Lung (tissue), 12 donors: ENCODE data around the gene FGGY. TPM values are rescaled to one million over a fixed set of nuclear protein-coding genes. Genes with fewer than 3 reads are reported as not detected.

Source experiments
- ATAC-seq: fragments of 200-7000 bp; cut with Tn5 transposase; one replicate; pipeline ENCODE4 v1.9.1; 2020; ENCODE audit warnings: moderate number of reproducible peaks; ENCODE audit not compliant: insufficient read depth, low FRiP score
- DNase-seq, 3 donors: peaks; one replicate each; pipeline ENCODE4 v3.0.0-alpha.2; 2013 to 2017
- H3K27ac ChIP-seq, 2 donors: one replicate each; pipeline ENCODE4 v1.5.1; 2013; ENCODE audit warnings: mild to moderate bottlenecking in 2 of 2, moderate library complexity in 2 of 2, control low read depth in 1 of 2, inconsistent platforms in 1 of 2, low read depth in 1 of 2, low read length in 1 of 2
- H3K27me3 ChIP-seq, 3 donors: one replicate each; pipeline ENCODE4 v1.5.1; 2013; ENCODE audit warnings: low read length in 2 of 3; ENCODE audit not compliant: control insufficient read depth in 3 of 3, insufficient read depth in 3 of 3
- H3K36me3 ChIP-seq, 4 donors: one replicate each; pipeline ENCODE4 v1.5.1; 2013; ENCODE audit warnings: low read length in 4 of 4, mild to moderate bottlenecking in 1 of 4, moderate library complexity in 1 of 4; ENCODE audit not compliant: control insufficient read depth in 4 of 4, insufficient read depth in 4 of 4
- H3K4me1 ChIP-seq, 5 donors: one replicate each; pipeline ENCODE4 v1.5.1; 2013; ENCODE audit warnings: low read length in 5 of 5, mild to moderate bottlenecking in 2 of 5, moderate library complexity in 1 of 5; ENCODE audit not compliant: control insufficient read depth in 5 of 5, insufficient read depth in 5 of 5
- H3K4me3 ChIP-seq: one replicate; pipeline ENCODE4 v1.5.1; 2013; ENCODE audit warnings: mild to moderate bottlenecking, control low read depth, moderate library complexity
- H3K9ac ChIP-seq, 2 donors: one replicate each; pipeline ENCODE4 v1.5.1; 2013; ENCODE audit warnings: low read length in 2 of 2, control low read depth in 1 of 2; ENCODE audit not compliant: insufficient read depth in 1 of 2
- H3K9me3 ChIP-seq, 4 donors: one replicate each; pipeline ENCODE4 v1.5.1; 2013; ENCODE audit warnings: low read length in 3 of 4, mild to moderate bottlenecking in 1 of 4, moderate library complexity in 1 of 4; ENCODE audit not compliant: control insufficient read depth in 4 of 4, insufficient read depth in 3 of 4
- CTCF ChIP-seq: IDR thresholded peaks from 2 replicates; pipeline ENCODE4 v1.5.1; 2012; ENCODE audit warnings: mild to moderate bottlenecking; ENCODE audit errors: control extremely low read depth, extremely low read depth
- WGBS, 2 donors: extraction: QIAGEN DNeasy Blood & Tissue Kit; methylation state at CpG; one replicate each; pipeline ENCODE4 v1.1.7; 2013; 5-methylcytosine and 5-hydroxymethylcytosine counted together
- polyA plus RNA-seq, 2 donors: library from polyadenylated mRNA; stranded (reverse); fragments of 200-250 nt; gene quantifications; one replicate each; pipeline ENCODE4 v1.2.1, GENCODE V29; 2013
- total RNA-seq, 2 donors: library from RNA; depleted of rRNA in 1 of 2; stranded (reverse); fragments of >200 nt in 1 of 2; gene quantifications; one replicate each; pipeline ENCODE4 v1.2.1, GENCODE V29; 2014 to 2021
- donor health status: control.
- donor health status: control.
- donor health status: Bipolar disorder and iron deficiency.
- donor health status: healthy.
- donor health status: DM: yes; HTN: yes; CAD: no.

The FGGY gene
- total and polyA plus RNA-seq, 4 donors = 16.1 to 42.3 (median 18.3) TPM

- TF ChIP-seq CTCF = no peak
- H3K27ac ChIP-seq = no peak overlapping the region
- DNase-seq (no peak), ATAC-seq (no peak)
- H3K9me3 ChIP-seq = no peaks in the 10 kb centered on the region
- no peaks in the 10 kb centered on the region for H3K27me3 ChIP-seq
- no peak overlapping the region for H3K4me3 ChIP-seq
- peaks cover 0 to 7% (median 3%) of the 10 kb centered on the region in 5 donors for H3K4me1 ChIP-seq
- no peaks in the 10 kb centered on the region for H3K36me3 ChIP-seq
- H3K9ac ChIP-seq = no peak overlapping the region
These were observed 130.9 kb downstream of the FGGY start for GRCh38 chr1:59427784-59428183.

GRCh38 chr1:59428828-59429227, 131.9 kb downstream of the FGGY start:
- 83 to 88% methylated on average over 6 of the region's 6 CpGs for WGBS, 2 donors
- ATAC-seq = no peak
- Histone ChIP-seq H3K9me3 (no peaks in the 10 kb centered on the region), H3K4me1 (peaks cover 0 to 7% (median 0%) of the 10 kb centered on the region in 5 donors), H3K4me3 (no peak overlapping the region), H3K9ac (no peak overlapping the region), H3K36me3 (no peaks in the 10 kb centered on the region), H3K27ac (no peak overlapping the region), H3K27me3 (no peaks in the 10 kb centered on the region)
- DNase-seq = no peak
- no peak for TF ChIP-seq CTCF

GRCh38 chr1:59429656-59430055, 132.8 kb downstream of the FGGY start:
- no peaks in the 10 kb centered on the region for H3K36me3 ChIP-seq
- no peak overlapping the region for H3K27ac ChIP-seq
- H3K27me3 ChIP-seq = no peaks in the 10 kb centered on the region
- no peak for DNase-seq
- H3K9ac ChIP-seq = no peak overlapping the region
- WGBS, 2 donors = 94 to 97% methylated on average over 3 of the region's 3 CpGs
- no peak for TF ChIP-seq CTCF
- no peak for ATAC-seq
- H3K4me1 ChIP-seq = peaks cover 0 to 7% (median 5%) of the 10 kb centered on the region in 5 donors
- no peak overlapping the region for H3K4me3 ChIP-seq
- H3K9me3 ChIP-seq = no peaks in the 10 kb centered on the region

- WGBS, 2 donors = 87 to 96% methylated on average over 3 of the region's 3 CpGs
- no peaks in the 10 kb centered on the region for H3K9me3 ChIP-seq
- ATAC-seq (no peak), DNase-seq (no peak)
- H3K27me3 ChIP-seq = no peaks in the 10 kb centered on the region
- no peak overlapping the region for H3K27ac ChIP-seq
- H3K9ac ChIP-seq = no peak overlapping the region
- peaks cover 0 to 15% (median 7%) of the 10 kb centered on the region in 5 donors for H3K4me1 ChIP-seq
- H3K36me3 ChIP-seq = no peaks in the 10 kb centered on the region
- TF ChIP-seq CTCF = no peak
- no peak overlapping the region for H3K4me3 ChIP-seq
These were observed 134.8 kb downstream of the FGGY start for GRCh38 chr1:59431566-59432294.
